ENCODE measurements around the gene PTPRT. TPM values are rescaled to one million over a fixed set of nuclear protein-coding genes. Genes with fewer than 3 reads are reported as not detected.

Gene PTPRT
- total and polyA plus RNA-seq, 4 donors = 0.14 to 2.8 (median 0.40) TPM

DNA sequence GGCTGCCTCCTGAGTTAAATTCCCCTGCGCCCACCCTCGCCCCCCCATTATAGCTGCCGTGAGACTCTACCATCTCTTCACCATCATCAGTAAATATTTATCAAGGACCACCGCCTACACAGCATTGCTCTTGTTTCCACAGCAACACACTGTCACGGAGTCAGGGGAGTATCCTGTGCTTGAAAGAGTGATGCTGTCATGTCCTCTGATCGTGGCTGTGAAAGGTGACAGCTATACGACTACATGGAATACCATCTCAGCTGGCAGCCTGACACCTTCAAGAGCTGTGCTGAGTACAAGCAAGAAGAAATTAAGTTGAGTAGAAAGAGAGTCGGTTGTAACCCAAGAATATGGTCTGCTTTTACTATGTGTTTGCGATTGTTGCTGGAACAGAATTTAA is 3.4 kb downstream of the PTPRT start:
- no peak overlapping the region for H3K4me3 ChIP-seq (ENCODE audit: low read depth in 1 of 3, low read length in 3 of 3)
- no peak overlapping the region for H3K27ac ChIP-seq (ENCODE audit: low read depth in 1 of 2, low read length in 2 of 2)
- peaks cover 0 to 17% (median 4%) of the 10 kb centered on the region in 4 donors for H3K27me3 ChIP-seq (ENCODE audit: control insufficient read depth in 4 of 4, insufficient read depth in 4 of 4, low read length in 3 of 4)
- H3K4me1 ChIP-seq (ENCODE audit: control insufficient read depth in 4 of 4, insufficient read depth in 4 of 4, low read length in 3 of 4) = peaks cover 0 to 7% (median 2%) of the 10 kb centered on the region in 4 donors
- 51% methylated on average over 9 of the region's 9 CpGs for WGBS
- no peaks in the 10 kb centered on the region for H3K36me3 ChIP-seq (ENCODE audit: control insufficient read depth in 4 of 4, insufficient read depth in 3 of 4, low read depth in 1 of 4, low read length in 3 of 4)
- TF ChIP-seq YY1 (IDR thresholded peaks at IDR 0.05) (no peak), FOXA1 (IDR thresholded peaks at IDR 0.05) (no peak), FOXA2 (IDR thresholded peaks at IDR 0.05) (no peak), SP1 (IDR thresholded peaks at IDR 0.05) (no peak), EGR1 (IDR thresholded peaks at IDR 0.05; ENCODE audit: low read depth in 2 of 2) (no peak), RXRA (IDR thresholded peaks at IDR 0.05) (no peak), NR2F2 (IDR thresholded peaks at IDR 0.05) (no peak), HNF4G (IDR thresholded peaks at IDR 0.05) (no peak), GABPA (IDR thresholded peaks at IDR 0.05 in 1 of 2, conservative IDR thresholded peaks at IDR 0.05 in 1 of 2) (no peak), RAD21 (IDR thresholded peaks at IDR 0.05) (no peak), TAF1 (conservative IDR thresholded peaks at IDR 0.05) (no peak), JUND (IDR thresholded peaks at IDR 0.05) (no peak)
- TF ChIP-seq, protein P1, sequence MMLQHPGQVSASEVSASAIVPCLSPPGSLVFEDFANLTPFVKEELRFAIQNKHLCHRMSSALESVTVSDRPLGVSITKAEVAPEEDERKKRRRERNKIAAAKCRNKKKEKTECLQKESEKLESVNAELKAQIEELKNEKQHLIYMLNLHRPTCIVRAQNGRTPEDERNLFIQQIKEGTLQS (IDR thresholded peaks at IDR 0.05) = no peak
- TF ChIP-seq, protein P2, sequence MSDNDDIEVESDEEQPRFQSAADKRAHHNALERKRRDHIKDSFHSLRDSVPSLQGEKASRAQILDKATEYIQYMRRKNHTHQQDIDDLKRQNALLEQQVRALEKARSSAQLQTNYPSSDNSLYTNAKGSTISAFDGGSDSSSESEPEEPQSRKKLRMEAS (IDR thresholded peaks at IDR 0.05) = no peak
- TF ChIP-seq, protein P3, sequence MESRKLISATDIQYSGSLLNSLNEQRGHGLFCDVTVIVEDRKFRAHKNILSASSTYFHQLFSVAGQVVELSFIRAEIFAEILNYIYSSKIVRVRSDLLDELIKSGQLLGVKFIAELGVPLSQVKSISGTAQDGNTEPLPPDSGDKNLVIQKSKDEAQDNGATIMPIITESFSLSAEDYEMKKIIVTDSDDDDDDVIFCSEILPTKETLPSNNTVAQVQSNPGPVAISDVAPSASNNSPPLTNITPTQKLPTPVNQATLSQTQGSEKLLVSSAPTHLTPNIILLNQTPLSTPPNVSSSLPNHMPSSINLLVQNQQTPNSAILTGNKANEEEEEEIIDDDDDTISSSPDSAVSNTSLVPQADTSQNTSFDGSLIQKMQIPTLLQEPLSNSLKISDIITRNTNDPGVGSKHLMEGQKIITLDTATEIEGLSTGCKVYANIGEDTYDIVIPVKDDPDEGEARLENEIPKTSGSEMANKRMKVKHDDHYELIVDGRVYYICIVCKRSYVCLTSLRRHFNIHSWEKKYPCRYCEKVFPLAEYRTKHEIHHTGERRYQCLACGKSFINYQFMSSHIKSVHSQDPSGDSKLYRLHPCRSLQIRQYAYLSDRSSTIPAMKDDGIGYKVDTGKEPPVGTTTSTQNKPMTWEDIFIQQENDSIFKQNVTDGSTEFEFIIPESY (IDR thresholded peaks at IDR 0.05) = no peak
- TF ChIP-seq, protein P4, sequence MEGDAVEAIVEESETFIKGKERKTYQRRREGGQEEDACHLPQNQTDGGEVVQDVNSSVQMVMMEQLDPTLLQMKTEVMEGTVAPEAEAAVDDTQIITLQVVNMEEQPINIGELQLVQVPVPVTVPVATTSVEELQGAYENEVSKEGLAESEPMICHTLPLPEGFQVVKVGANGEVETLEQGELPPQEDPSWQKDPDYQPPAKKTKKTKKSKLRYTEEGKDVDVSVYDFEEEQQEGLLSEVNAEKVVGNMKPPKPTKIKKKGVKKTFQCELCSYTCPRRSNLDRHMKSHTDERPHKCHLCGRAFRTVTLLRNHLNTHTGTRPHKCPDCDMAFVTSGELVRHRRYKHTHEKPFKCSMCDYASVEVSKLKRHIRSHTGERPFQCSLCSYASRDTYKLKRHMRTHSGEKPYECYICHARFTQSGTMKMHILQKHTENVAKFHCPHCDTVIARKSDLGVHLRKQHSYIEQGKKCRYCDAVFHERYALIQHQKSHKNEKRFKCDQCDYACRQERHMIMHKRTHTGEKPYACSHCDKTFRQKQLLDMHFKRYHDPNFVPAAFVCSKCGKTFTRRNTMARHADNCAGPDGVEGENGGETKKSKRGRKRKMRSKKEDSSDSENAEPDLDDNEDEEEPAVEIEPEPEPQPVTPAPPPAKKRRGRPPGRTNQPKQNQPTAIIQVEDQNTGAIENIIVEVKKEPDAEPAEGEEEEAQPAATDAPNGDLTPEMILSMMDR (IDR thresholded peaks at IDR 0.05; ENCODE audit: low read depth, low read length, missing input control) = no peak
- TF ChIP-seq, protein P5, sequence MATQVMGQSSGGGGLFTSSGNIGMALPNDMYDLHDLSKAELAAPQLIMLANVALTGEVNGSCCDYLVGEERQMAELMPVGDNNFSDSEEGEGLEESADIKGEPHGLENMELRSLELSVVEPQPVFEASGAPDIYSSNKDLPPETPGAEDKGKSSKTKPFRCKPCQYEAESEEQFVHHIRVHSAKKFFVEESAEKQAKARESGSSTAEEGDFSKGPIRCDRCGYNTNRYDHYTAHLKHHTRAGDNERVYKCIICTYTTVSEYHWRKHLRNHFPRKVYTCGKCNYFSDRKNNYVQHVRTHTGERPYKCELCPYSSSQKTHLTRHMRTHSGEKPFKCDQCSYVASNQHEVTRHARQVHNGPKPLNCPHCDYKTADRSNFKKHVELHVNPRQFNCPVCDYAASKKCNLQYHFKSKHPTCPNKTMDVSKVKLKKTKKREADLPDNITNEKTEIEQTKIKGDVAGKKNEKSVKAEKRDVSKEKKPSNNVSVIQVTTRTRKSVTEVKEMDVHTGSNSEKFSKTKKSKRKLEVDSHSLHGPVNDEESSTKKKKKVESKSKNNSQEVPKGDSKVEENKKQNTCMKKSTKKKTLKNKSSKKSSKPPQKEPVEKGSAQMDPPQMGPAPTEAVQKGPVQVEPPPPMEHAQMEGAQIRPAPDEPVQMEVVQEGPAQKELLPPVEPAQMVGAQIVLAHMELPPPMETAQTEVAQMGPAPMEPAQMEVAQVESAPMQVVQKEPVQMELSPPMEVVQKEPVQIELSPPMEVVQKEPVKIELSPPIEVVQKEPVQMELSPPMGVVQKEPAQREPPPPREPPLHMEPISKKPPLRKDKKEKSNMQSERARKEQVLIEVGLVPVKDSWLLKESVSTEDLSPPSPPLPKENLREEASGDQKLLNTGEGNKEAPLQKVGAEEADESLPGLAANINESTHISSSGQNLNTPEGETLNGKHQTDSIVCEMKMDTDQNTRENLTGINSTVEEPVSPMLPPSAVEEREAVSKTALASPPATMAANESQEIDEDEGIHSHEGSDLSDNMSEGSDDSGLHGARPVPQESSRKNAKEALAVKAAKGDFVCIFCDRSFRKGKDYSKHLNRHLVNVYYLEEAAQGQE (IDR thresholded peaks at IDR 0.05) = no peak
- H3K9ac ChIP-seq (ENCODE audit: low read depth in 1 of 2, low read length in 2 of 2) = no peak overlapping the region
- no peaks in the 10 kb centered on the region for H3K9me3 ChIP-seq (ENCODE audit: control insufficient read depth in 4 of 4, low read length in 3 of 4)
- no peak for DNase-seq (ENCODE audit: low spot score)

Data from liver (tissue), 9 donors.